ENCODE data around the gene RHOBTB1.

DNA sequence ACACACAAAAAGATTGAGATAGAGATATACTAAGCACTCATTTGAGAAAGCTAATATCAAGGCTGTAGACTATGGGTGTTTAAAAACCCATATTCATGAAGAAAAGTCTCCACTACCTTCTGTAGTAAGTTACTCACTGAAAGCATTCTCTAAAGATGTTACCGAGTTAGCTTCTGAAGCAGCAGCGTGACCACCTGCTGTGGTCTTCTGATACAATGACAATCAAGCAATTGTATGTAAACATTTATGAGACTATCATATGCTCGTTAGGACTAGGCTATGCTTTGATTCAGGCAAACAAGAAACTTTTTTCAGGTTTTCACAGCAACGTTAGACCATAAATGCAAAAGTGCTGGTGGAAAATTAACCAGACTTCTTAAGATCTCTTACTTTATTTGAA, 11.2 kb downstream of the RHOBTB1 start:
- TF ChIP-seq, protein P1, sequence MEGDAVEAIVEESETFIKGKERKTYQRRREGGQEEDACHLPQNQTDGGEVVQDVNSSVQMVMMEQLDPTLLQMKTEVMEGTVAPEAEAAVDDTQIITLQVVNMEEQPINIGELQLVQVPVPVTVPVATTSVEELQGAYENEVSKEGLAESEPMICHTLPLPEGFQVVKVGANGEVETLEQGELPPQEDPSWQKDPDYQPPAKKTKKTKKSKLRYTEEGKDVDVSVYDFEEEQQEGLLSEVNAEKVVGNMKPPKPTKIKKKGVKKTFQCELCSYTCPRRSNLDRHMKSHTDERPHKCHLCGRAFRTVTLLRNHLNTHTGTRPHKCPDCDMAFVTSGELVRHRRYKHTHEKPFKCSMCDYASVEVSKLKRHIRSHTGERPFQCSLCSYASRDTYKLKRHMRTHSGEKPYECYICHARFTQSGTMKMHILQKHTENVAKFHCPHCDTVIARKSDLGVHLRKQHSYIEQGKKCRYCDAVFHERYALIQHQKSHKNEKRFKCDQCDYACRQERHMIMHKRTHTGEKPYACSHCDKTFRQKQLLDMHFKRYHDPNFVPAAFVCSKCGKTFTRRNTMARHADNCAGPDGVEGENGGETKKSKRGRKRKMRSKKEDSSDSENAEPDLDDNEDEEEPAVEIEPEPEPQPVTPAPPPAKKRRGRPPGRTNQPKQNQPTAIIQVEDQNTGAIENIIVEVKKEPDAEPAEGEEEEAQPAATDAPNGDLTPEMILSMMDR (conservative IDR thresholded peaks at IDR 0.05 in 1 of 2, IDR thresholded peaks at IDR 0.05 in 1 of 2; ENCODE audit: low read depth in 1 of 2, low read length in 2 of 2): no peak
- no peak for TF ChIP-seq EZH2 (IDR thresholded peaks at IDR 0.05; ENCODE audit: low read length, missing control alignments)
